GM21381 (cell line): ENCODE measurements around the gene SFRP2.

Source experiments
- ATAC-seq: cut with Tn5 transposase; IDR thresholded peaks from one replicate; pipeline ENCODE4 v1.9.1; 2021; ENCODE audit warnings: mild to moderate bottlenecking, moderate library complexity; ENCODE audit not compliant: unreplicated experiment

The SFRP2 gene

GRCh38 chr4:153777421-153777820 is 11.5 kb downstream of the SFRP2 start:
- no peak for ATAC-seq

GRCh38 chr4:153776601-153777000 is 12.3 kb downstream of the SFRP2 start:
- no peak for ATAC-seq

GRCh38 chr4:153773236-153773690 is 15.6 kb downstream of the SFRP2 start:
- ATAC-seq, result no peak

- ATAC-seq, result no peak
Observed at GRCh38 chr4:153771046-153771445, 17.8 kb downstream of the SFRP2 start.

- ATAC-seq, result no peak
Observed at GRCh38 chr4:153766758-153767157, 22.1 kb downstream of the SFRP2 start.

- no peak for ATAC-seq
Observed at GRCh38 chr4:153765894-153766293, 23.0 kb downstream of the SFRP2 start.

- no peak for ATAC-seq
Observed at GRCh38 chr4:153764601-153765368, 24.1 kb downstream of the SFRP2 start.

- ATAC-seq, result no peak
Observed at GRCh38 chr4:153763404-153763803, 25.5 kb downstream of the SFRP2 start.

- ATAC-seq, result no peak
Observed at GRCh38 chr4:153759407-153760316, 29.2 kb downstream of the SFRP2 start, which contains the start of gene RNF175. Gene RNF175 (minus strand): TSS chr4:153760024. CDS start chr4:153759862, 162 bp downstream.

GRCh38 chr4:153758688-153759406 is 30.0 kb downstream of the SFRP2 start:
- ATAC-seq, result no peak

- ATAC-seq, result no peak
Observed at GRCh38 chr4:153758136-153758535, 30.7 kb downstream of the SFRP2 start.

- no peak for ATAC-seq
Observed at GRCh38 chr4:153757407-153757806, 31.5 kb downstream of the SFRP2 start.

- ATAC-seq, result no peak
Observed at GRCh38 chr4:153755186-153755585, 33.7 kb downstream of the SFRP2 start.

- ATAC-seq, result no peak
Observed at GRCh38 chr4:153750197-153750817, 38.6 kb downstream of the SFRP2 start.

GRCh38 chr4:153748378-153748777 is 40.5 kb downstream of the SFRP2 start:
- ATAC-seq, result no peak

- ATAC-seq, result no peak
Observed at GRCh38 chr4:153747406-153747955, 41.4 kb downstream of the SFRP2 start.

GRCh38 chr4:153745651-153746050 is 43.2 kb downstream of the SFRP2 start:
- ATAC-seq, result no peak

GRCh38 chr4:153741541-153741940 is 47.3 kb downstream of the SFRP2 start:
- no peak for ATAC-seq

- ATAC-seq, result no peak
Observed at GRCh38 chr4:153735906-153736461, 52.9 kb downstream of the SFRP2 start.
